Nephron (organoid): ENCODE data around the gene HS3ST4.
"Not testable (repeated sequence)": the region's sequence is repeated elsewhere in the genome, so short reads cannot be mapped to it uniquely, and the experiment has no call there.

Experiments used
- H3K27ac Mint-ChIP-seq, 3 experiments: 2 replicates each; pipeline ENCODE4 v1.8.0; 2020; ENCODE audit warnings: mixed read lengths in 3 of 3, mild to moderate bottlenecking in 2 of 3, moderate library complexity in 1 of 3
- H3K27me3 Mint-ChIP-seq: 2 replicates; pipeline ENCODE4 v1.8.0; 2021; ENCODE audit warnings: low read depth, mild to moderate bottlenecking, moderate library complexity, mixed read lengths
- H3K36me3 Mint-ChIP-seq: 2 replicates; pipeline ENCODE4 v1.8.0; 2020; ENCODE audit warnings: low read depth, mixed read lengths
- H3K4me1 Mint-ChIP-seq: 2 replicates; pipeline ENCODE4 v1.8.0; 2020; ENCODE audit warnings: mixed read lengths
- H3K4me3 Mint-ChIP-seq, 3 experiments: 2 replicates each; pipeline ENCODE4 v1.8.0; 2020; ENCODE audit warnings: mild to moderate bottlenecking in 3 of 3, mixed read lengths in 3 of 3, moderate library complexity in 2 of 3
- H3K9me3 Mint-ChIP-seq: 2 replicates; pipeline ENCODE4 v1.8.0; 2020; ENCODE audit warnings: mixed read lengths
- TF ChIP-seq, protein P1 (sequence below), 3 experiments: fragments of 200-600 bp; sonication (generic); IDR thresholded peaks; one replicate each; pipeline ENCODE4 v1.5.0; 2021; ENCODE audit warnings: antibody characterized with exemption in 3 of 3; ENCODE audit not compliant: unreplicated experiment in 3 of 3

HS3ST4 gene

GRCh38 chr16:25771216-25771615 is 79.5 kb downstream of the HS3ST4 start:
- H3K4me1 Mint-ChIP-seq = no peaks in the 10 kb centered on the region
- no peak overlapping the region for H3K4me3 Mint-ChIP-seq
- no peak overlapping the region for H3K27ac Mint-ChIP-seq
- H3K36me3 Mint-ChIP-seq = no peaks in the 10 kb centered on the region
- TF ChIP-seq, protein P1, sequence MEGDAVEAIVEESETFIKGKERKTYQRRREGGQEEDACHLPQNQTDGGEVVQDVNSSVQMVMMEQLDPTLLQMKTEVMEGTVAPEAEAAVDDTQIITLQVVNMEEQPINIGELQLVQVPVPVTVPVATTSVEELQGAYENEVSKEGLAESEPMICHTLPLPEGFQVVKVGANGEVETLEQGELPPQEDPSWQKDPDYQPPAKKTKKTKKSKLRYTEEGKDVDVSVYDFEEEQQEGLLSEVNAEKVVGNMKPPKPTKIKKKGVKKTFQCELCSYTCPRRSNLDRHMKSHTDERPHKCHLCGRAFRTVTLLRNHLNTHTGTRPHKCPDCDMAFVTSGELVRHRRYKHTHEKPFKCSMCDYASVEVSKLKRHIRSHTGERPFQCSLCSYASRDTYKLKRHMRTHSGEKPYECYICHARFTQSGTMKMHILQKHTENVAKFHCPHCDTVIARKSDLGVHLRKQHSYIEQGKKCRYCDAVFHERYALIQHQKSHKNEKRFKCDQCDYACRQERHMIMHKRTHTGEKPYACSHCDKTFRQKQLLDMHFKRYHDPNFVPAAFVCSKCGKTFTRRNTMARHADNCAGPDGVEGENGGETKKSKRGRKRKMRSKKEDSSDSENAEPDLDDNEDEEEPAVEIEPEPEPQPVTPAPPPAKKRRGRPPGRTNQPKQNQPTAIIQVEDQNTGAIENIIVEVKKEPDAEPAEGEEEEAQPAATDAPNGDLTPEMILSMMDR (IDR thresholded peaks at IDR 0.05; ENCODE audit: unreplicated experiment in 3 of 3) = no peak
- H3K9me3 Mint-ChIP-seq = no peaks in the 10 kb centered on the region
- no peaks in the 10 kb centered on the region for H3K27me3 Mint-ChIP-seq

DNA sequence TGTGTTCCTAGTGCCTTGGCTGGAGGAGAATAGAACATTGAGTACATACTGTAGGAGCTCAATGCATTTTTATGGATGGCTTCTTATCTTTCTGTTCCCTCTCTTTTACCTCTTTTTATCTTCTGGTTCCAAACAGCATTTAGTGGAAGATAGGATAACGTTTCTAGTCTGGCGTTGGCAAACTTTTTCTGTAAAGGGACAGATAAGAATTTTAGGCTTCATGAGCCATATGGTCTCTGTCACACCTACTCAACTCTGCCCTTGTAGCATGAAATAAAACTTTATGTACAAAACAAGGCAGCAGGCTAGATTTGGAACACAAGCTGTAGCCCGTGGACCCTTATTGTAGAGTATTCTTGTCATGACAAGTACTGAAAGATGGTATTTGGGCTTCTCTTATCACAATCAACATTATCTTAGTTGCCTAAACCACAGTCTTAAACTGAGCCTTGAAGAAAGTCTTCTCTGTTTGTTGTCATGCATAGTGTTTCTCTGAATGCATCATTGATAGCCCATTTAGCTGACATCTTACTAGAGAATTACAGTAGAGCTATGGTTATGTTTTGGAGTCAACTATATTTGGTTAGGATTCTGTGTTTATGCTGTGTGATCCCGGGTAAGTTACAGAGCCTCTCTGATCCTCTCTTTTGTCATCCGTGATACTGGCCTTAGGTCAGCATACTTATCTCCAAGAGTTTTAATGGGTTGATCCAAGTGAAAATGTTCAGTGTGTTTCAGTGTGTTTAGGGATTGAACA is 80.2 kb downstream of the HS3ST4 start:
- TF ChIP-seq, protein P1 (IDR thresholded peaks at IDR 0.05; ENCODE audit: unreplicated experiment in 3 of 3) = no peak
- Mint-ChIP-seq H3K27me3 (peaks cover under 1% of the 10 kb centered on the region), H3K27ac (no peak overlapping the region), H3K4me1 (no peaks in the 10 kb centered on the region), H3K4me3 (no peak overlapping the region), H3K9me3 (no peaks in the 10 kb centered on the region), H3K36me3 (no peaks in the 10 kb centered on the region)

DNA sequence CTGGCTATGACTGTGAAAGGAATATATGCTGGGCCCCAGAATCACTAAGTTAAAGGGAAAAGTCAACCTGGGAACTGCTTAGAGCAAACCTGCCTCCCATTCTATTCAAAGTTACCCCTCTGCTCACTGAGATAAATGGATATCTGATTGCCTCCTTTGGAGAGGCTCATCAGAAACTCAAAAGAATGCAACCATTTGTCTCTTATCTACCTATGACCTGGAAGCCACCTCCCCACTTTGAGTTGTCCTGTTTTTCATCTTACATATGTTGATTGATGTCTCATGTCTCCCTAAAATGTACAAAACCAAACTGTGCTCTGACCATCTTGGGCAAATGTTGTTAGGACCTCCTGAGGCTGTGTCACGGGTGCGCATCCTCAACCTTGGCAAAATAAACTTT is 84.5 kb downstream of the HS3ST4 start:
- H3K4me1 Mint-ChIP-seq, H3K9me3 Mint-ChIP-seq, H3K27me3 Mint-ChIP-seq, H3K4me3 Mint-ChIP-seq, H3K27ac Mint-ChIP-seq, H3K36me3 Mint-ChIP-seq: not testable (repeated sequence)

GRCh38 chr16:25783226-25783625 is 91.5 kb downstream of the HS3ST4 start:
- Mint-ChIP-seq H3K27ac (no peak overlapping the region), H3K4me1 (no peaks in the 10 kb centered on the region), H3K27me3 (no peaks in the 10 kb centered on the region), H3K4me3 (no peak overlapping the region), H3K9me3 (no peaks in the 10 kb centered on the region), H3K36me3 (no peaks in the 10 kb centered on the region)
- TF ChIP-seq, protein P1 (IDR thresholded peaks at IDR 0.05; ENCODE audit: unreplicated experiment in 3 of 3) = no peak

GRCh38 chr16:25785361-25785760 is 93.6 kb downstream of the HS3ST4 start:
- Mint-ChIP-seq H3K27me3 (no peaks in the 10 kb centered on the region), H3K9me3 (no peaks in the 10 kb centered on the region), H3K4me1 (no peaks in the 10 kb centered on the region), H3K27ac (no peak overlapping the region), H3K36me3 (no peaks in the 10 kb centered on the region), H3K4me3 (no peak overlapping the region)
- TF ChIP-seq, protein P1 (IDR thresholded peaks at IDR 0.05; ENCODE audit: unreplicated experiment in 3 of 3) = no peak

DNA sequence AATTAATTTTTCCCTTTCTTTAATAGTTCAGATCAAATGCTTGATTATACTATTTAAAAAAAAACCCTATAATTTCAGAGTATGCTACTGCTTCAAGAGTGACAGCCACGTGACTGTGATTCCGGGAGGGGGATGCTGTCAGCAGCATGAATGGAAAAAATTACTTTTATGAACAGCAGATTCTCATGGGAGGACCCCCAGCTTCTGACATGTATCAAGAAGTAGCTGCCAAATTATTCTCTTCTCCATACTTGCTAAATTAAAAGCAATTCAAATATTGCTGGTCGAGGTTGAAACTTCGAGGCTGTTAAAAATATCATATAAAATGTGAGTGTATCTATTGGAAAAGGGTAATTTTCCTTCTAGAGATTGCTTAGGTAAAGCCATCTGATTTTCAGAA is 95.0 kb downstream of the HS3ST4 start:
- Mint-ChIP-seq H3K27me3 (no peaks in the 10 kb centered on the region), H3K9me3 (no peaks in the 10 kb centered on the region), H3K36me3 (no peaks in the 10 kb centered on the region), H3K27ac (no peak overlapping the region), H3K4me3 (no peak overlapping the region), H3K4me1 (no peaks in the 10 kb centered on the region)
- TF ChIP-seq, protein P1 (IDR thresholded peaks at IDR 0.05; ENCODE audit: unreplicated experiment in 3 of 3) = no peak
